GM23338 (cell line): ENCODE measurements around the gene SNUPN.

Source experiments
- EZH2phosphoT487 ChIP-seq: fragments of 200-600 bp; sonication (generic); IDR thresholded peaks from one replicate; pipeline ENCODE4 v1.8.1; 2018; ENCODE audit warnings: antibody characterized with exemption; ENCODE audit not compliant: unreplicated experiment
- JUNB ChIP-seq: IDR thresholded peaks from one replicate; pipeline ENCODE4 v1.6.1; 2016; ENCODE audit warnings: antibody characterized with exemption; ENCODE audit not compliant: unreplicated experiment
- POLR2AphosphoS5 ChIP-seq: IDR thresholded peaks from 2 replicates; pipeline ENCODE4 v1.6.1; 2016; ENCODE audit warnings: antibody characterized with exemption, low read depth
- STAT1 ChIP-seq: IDR thresholded peaks from one replicate; pipeline ENCODE4 v1.6.1; 2016; ENCODE audit warnings: antibody characterized with exemption; ENCODE audit not compliant: unreplicated experiment
- TF ChIP-seq, protein P1 (sequence below), 2 experiments: fragments of 200-600 bp in 1 of 2; sonication (generic) in 1 of 2; conservative IDR thresholded peaks; 2 replicates each; pipeline versions ENCODE4 v1.5.1 to v1.6.1; 2016 to 2017; ENCODE audit warnings: antibody characterized with exemption in 2 of 2, low read depth in 2 of 2, mild to moderate bottlenecking in 2 of 2, moderate library complexity in 1 of 2
- TF ChIP-seq, protein P2 (sequence below): IDR thresholded peaks from one replicate; pipeline ENCODE4 v1.6.1; 2018; ENCODE audit warnings: antibody characterized with exemption; ENCODE audit not compliant: unreplicated experiment

DNA sequence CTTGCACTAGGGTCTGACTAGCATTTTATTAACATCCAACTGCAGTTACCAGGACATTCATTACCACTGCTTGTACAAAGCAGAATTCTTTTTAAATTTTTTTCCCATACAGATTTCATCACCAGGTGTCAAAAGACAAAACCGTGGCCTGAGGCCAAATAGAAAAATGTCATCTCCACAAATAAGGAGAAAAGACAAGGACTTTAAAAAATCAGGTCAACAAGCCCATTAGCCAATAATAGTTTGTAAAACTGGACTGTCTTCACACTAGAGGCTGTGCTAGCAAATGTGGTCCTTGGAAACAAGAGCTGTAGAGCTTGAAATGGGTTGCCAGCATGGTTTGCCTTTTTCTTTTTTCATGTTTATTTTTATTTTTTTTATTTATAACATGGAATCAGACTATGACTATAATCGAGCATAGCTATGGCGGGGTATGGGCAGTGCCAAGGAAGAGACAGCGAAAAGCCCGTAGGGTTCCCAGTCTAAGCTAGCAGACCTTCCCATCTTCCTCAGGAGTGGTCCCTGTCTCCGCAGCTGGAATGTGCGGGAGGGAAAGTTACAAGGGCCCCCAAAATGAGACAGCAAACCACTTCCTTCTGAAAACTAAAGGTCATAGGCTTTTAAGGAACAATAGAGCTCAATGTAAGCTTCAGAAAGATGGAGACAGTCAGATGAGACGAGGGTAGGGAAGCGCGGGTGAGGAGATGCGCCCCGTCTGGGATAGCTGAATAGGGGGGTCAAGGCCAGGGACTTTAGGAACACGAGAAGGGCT lies 47.9 kb downstream of the SNUPN start:
- TF ChIP-seq, protein P1, sequence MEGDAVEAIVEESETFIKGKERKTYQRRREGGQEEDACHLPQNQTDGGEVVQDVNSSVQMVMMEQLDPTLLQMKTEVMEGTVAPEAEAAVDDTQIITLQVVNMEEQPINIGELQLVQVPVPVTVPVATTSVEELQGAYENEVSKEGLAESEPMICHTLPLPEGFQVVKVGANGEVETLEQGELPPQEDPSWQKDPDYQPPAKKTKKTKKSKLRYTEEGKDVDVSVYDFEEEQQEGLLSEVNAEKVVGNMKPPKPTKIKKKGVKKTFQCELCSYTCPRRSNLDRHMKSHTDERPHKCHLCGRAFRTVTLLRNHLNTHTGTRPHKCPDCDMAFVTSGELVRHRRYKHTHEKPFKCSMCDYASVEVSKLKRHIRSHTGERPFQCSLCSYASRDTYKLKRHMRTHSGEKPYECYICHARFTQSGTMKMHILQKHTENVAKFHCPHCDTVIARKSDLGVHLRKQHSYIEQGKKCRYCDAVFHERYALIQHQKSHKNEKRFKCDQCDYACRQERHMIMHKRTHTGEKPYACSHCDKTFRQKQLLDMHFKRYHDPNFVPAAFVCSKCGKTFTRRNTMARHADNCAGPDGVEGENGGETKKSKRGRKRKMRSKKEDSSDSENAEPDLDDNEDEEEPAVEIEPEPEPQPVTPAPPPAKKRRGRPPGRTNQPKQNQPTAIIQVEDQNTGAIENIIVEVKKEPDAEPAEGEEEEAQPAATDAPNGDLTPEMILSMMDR (conservative IDR thresholded peaks at IDR 0.05; ENCODE audit: low read depth in 2 of 2) = no peak
- no peak for TF ChIP-seq POLR2AphosphoS5
- no peak for TF ChIP-seq EZH2phosphoT487
- TF ChIP-seq, protein P2, sequence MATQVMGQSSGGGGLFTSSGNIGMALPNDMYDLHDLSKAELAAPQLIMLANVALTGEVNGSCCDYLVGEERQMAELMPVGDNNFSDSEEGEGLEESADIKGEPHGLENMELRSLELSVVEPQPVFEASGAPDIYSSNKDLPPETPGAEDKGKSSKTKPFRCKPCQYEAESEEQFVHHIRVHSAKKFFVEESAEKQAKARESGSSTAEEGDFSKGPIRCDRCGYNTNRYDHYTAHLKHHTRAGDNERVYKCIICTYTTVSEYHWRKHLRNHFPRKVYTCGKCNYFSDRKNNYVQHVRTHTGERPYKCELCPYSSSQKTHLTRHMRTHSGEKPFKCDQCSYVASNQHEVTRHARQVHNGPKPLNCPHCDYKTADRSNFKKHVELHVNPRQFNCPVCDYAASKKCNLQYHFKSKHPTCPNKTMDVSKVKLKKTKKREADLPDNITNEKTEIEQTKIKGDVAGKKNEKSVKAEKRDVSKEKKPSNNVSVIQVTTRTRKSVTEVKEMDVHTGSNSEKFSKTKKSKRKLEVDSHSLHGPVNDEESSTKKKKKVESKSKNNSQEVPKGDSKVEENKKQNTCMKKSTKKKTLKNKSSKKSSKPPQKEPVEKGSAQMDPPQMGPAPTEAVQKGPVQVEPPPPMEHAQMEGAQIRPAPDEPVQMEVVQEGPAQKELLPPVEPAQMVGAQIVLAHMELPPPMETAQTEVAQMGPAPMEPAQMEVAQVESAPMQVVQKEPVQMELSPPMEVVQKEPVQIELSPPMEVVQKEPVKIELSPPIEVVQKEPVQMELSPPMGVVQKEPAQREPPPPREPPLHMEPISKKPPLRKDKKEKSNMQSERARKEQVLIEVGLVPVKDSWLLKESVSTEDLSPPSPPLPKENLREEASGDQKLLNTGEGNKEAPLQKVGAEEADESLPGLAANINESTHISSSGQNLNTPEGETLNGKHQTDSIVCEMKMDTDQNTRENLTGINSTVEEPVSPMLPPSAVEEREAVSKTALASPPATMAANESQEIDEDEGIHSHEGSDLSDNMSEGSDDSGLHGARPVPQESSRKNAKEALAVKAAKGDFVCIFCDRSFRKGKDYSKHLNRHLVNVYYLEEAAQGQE = no peak
- no peak for TF ChIP-seq STAT1
- TF ChIP-seq JUNB = no peak
